ENCODE measurements around the gene ITGA3.

ITGA3 gene

DNA sequence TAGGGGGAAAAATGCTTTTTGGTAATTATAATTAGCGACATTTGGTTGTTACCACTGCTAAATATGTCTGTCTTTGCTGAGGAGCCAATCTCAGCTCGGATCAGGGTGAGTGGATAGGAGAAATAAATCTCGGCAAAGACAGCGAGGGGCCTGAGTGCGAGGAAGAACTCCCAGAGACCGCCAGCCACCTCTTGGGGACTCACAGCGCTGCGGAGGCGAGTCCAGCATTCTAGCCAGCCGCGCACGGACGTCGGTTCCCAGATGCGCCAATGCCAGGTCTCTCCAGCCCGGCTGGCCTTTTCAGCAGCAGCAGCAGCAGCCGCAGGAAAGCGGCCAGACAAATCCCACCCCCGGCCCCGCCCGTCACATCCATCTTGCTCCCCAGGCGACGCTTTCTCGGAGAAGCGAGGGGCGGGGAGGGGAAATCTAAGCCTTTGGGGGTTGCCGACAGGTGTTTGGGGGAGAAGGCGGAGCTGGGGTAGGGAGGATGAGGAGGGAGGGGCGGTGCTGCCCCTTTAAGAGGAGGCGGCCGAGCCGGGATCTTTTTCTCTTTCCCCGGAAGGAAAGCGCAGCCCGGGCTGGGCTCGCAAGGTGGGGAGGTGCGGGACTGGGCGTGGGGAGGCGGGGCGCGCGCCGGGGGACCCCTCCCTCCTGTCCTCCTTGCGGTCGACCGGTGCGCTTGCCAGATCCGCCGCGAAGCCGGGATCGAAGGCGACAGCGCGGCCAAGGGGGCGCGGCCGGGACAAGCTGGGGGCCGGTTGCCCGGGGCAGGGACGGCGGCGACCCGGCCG, at the start of gene ITGA3:
Gene ITGA3, plus strand, starts transcription at position 685 of the 791 bp plus-strand sequence. CDS start 330 bp downstream, outside the sequence.
- DNase-seq (ENCODE audit: low read depth) = peak; percentile 65

DNA sequence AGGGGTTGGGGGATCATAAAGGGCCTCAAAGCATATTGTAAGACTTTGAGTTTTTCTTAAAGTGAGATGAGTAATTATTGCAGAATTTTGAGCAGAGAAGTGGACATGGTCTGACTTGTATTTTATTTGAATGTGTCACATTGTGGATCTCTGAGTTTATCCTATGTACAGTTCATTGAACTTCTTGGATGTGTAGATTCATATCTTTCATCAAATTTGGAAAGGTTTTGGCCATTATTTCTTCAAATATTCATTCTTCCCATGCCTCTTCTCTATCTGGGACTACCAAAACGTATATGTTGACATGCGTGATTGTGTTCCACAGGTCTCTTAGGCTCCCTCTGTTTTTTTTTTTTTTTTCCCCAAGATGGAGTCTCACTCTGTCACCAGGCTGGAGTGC, 46.6 kb upstream of the ITGA3 start:
- DNase-seq (ENCODE audit: low read depth) = no peak

DNA sequence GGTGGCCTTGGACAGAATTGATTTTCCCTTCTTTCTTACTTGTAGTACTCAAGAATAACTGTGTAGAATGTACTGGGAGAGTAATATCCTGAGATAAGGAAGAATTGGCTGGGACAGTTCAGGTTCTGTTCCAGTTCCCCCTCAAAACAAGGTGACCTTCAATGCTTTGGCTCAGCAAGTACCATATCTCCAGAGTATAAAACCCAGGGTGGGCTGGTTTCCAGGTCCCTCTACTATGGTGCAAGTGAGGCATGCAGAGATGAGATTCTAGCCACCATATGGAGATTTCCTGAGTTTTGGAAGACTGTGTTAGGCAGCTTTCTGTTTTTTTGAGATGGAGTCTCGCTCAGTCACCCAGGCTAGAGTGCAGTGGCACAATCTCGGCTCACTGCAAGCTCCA, 42.8 kb upstream of the ITGA3 start:
- no peak for DNase-seq (ENCODE audit: low read depth)

DNA sequence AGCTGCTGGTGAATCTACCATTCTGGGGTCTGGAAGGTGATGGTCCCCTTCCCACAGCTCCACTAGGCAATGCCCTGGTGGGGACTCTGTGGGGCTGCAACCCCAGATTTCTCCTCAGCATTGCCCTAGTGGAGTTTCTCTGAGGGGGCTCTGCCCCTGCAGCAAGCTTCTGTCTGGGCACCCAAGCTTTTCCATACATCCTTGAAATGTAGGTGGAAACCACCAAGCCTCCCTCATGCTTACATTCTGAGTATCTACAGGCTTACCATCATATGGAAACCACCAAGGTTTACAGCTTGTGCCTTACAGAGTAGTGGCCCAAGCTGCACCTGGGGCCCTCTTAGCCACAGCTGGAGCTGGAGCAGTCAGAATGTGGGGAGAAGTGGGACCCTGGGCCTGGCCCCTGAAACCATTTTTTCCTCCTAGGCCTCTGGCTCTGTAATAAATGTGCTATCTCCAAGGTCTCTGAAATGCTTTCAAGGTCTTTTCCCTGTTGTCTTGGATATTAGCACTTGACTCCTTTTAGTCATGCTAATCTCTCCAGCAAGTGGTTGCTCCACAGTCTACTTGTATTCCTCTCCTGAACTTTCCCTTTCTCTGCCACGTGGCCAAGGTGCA, 41.3 kb upstream of the ITGA3 start:
- no peak for DNase-seq (ENCODE audit: low read depth)

DNA sequence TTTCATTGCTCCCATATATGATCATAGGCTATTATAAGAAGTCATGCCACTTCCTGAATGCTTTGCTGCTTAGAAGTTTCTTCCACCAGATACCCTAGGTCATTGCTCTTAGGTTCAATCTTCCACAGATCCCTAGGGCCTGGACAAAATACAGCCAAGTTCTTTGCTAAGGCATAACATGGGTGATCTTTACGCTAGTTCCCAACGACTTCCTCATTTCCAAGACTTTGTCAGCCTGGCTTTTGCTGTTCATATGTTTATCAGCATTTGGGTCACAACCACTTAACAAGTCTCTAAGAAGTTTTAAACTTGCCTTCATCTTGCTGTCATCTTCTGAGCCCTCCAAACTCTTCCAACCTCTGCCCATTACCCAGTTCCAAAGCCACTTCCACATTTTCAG, 40.8 kb upstream of the ITGA3 start:
- no peak for DNase-seq (ENCODE audit: low read depth)

DNA sequence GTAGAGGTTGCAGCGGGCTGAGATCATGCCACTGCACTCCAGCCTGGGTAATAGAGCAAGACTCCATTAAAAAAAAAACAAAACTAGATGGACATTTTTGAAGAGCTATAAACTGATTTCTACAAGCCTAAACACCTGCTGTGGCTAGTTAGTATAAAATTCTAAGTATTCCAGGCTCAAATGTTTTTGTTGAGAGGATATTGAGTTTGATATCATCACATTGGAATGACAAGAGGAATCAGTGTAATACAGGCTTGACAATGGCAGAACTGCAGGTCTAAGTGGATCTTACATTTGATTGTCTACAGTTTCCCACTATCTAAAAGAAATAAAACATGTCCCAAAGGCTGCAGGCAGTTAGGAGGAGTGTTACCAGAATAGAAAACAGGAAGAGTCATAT, 37.0 kb upstream of the ITGA3 start:
- DNase-seq (ENCODE audit: low read depth) = no peak

DNA sequence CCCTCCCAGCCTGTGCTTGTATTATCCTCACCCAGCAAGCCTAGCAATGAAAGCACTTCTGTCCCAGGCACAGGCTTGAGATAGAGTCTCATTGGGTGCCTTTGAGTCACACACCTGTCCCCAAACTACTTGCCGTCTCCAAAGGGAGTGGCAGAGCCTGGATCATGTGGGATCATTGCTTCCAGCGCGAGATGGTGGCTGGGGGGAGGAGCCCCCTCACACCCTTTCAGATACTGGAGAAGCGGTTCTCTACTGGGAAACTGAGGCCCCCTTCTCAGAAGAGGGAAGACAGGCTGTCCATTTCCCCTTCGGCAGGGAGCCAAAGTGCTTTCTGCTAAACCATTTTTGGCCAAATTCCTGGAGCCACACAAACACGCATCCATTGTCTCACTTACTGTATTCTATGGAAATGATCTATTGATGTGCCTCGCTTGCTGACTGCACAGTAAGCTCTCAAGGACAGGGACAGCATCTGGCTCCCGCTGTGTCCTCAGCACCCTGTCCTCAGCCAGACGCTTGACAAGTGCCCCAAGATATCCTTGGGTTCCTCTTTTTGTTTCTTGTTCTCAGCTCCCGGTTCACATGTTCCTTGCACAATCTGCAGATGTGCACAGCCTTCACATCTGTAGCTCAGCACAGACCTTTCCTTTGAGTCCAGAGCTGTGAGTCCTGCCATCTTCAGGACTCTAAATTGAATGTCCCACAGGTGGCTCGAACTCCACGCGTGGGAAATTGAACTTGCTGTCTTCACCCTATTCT, 34.9 kb upstream of the ITGA3 start:
- DNase-seq (ENCODE audit: low read depth) = no peak

DNA sequence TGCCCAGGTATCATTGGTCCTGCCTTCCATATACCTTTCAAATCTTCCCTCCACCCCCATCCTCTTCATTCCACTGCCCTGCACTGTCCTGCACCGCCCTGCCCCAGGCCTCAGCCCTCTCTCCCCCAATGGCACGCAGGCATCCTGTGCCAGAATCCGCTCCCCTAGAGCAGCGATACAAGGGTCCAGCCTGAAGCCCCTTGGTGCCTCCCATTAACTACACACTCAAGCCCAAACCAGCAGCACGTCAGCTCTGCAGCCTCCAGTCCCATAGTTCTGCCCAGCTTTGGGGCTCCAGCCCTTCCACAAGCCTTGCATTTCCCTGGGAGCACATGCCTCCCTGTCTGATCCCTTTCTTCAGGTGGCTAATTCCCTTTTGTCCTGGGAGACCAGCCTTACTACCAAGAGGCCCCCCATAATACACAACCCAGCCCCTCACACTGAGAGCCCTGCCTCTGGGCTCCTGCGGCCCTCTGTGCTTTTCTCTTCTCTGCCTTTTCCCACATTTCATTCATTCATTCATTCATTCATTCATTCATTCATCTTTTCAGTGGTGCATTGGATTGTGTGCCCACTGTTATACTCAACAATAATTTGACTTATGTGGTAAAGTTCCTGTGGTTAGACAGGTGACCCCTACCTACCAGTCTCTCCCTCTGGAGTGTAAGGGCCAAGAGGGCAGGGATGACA, 34.1 kb upstream of the ITGA3 start:
- DNase-seq (ENCODE audit: low read depth) = no peak

DNA sequence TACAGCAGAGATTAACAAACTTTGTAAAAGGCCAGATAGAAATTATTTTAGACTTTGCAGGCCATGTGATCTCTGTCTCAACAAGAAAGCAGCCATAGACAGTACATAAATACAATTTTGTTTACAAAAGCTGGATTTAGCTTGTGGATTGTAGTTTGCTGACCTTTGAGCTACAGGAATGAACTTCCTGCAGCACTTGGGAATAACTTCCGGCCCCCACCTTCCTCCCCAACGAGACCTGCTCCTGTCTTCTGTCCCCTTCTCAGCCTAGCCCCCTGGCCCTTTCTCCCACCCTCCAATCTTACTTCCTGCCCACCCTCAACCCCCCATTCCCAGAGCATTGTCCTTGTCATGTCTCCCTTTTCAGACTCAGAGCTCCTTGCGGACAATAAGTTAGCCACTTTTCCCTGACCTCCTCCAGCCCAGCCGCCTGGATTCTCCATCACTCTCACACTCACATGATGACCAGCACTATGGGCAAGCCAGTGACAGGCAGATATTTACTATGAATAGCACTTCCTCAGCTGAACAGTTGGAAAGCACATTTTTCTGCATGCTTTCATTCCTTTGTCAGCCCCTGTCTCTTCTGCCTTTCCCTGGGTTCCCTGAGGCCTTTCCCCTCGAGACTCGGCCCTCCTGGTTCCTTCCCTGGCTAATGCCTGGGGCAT, 33.3 kb upstream of the ITGA3 start:
- DNase-seq (ENCODE audit: low read depth) = no peak

DNA sequence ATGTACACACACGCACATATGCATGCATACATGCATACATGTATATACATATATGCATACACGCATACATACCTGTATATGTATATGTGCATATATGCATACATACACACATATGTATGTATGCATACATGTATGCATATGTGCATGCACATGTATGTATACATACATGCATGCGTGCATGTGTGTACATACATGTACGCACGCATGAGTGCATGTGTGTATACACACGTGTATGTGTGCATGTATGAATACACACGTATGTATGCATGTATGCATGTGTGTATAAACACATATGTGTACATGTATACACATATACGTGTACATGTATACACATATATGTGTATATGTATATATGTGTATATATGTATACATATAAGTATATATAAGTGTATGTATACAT, 32.4 kb upstream of the ITGA3 start:
- no peak for DNase-seq (ENCODE audit: low read depth)

DNA sequence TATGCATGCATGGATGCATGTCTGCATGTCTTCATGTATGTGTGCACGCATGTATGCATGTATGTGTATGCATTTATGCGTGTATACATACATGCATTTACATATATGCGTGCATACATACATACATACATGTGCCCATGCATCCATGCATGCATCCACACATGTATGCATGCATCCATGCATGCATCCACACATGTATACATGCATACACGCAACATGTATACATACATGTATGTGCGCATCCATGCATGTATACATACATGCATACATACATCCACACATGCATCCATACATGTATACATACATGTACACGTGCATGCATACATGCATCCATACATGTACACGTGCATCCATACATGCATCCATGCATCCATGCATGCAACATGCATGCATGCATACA, 31.1 kb upstream of the ITGA3 start:
- no peak for DNase-seq (ENCODE audit: low read depth)

DNA sequence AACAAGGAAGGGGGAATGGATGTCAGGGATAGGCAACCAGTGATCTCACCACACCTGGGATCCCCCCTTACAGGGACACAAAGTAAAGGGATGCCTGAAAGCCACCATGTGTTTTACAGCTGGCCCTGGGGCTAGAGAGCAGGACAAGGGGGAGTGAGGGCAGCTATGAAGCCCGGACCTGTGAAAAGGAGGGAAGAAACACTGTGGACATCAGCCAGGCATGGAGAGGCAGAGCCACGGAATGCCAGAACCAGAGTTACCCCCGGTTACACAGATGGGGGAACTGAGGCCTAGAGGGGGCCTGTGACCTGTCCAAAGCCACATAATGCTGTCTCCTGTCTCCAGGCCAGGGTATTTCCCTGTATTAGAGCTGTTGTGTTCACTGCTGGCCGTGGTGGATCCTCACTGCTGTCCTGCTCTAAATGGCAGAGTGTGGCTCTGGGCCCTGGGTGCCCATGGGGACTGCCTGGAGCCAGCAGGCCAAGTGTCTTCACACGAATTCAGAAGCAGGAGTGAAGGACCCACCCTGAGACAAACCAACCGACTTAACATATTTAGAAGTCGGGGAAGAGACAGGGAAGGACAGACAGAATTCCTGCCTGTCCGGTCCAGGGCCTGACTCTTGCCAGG, 29.7 kb upstream of the ITGA3 start:
- no peak for DNase-seq (ENCODE audit: low read depth)

DNA sequence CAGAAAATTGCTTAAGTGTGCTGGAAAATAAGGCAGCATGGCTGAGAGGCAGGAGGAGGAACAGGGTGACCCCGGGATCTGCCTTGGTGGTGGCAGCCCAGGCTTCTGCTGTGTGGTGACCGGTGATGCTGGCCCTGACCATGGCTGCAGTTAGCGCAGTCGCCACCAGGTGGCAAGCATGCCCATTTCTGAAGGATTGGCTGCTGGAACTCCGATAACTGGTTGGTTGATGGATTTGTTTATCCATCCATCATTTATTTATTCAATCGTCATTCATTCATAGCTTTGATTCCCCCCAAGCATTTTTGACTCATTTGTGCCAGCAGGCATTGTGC, 29.1 kb upstream of the ITGA3 start:
- DNase-seq (ENCODE audit: low read depth) = peak; percentile 65

DNA sequence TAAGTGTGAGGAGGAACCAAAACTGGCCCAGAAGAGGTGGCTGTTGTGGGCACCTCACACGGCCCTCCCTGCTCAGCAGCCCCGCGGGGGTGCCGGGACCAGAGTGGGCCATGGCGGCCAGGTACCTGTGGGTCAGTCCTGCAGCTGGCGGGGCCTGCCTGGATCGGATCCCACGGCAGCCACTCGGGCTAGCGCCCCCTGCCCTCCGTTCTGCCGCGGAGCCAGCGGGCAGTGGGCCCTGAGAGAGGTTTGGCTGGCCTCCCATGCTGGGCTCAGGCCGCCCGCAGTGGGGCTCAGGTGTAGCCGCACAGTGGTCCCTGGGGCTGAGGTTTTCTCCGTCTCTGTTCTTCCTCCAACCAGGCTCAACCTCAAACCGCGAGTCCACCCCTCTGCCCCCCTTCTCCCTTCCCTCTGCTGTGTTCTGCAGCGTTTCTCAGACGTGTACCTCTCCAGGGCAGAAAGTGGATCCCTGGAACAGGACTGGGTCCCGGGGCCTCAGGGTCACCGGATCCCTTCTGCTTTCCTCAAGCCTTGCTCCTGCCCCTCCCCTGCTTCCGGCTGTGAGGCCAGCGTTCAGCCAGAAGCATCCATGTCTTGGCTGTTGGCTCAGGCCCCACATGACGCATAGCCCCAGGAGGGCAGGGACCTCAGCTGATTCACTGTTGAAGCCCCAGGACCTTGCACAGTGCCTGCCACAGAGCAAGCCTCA, 28.6 kb upstream of the ITGA3 start:
- peak; percentile 87 for DNase-seq (ENCODE audit: low read depth)

DNA sequence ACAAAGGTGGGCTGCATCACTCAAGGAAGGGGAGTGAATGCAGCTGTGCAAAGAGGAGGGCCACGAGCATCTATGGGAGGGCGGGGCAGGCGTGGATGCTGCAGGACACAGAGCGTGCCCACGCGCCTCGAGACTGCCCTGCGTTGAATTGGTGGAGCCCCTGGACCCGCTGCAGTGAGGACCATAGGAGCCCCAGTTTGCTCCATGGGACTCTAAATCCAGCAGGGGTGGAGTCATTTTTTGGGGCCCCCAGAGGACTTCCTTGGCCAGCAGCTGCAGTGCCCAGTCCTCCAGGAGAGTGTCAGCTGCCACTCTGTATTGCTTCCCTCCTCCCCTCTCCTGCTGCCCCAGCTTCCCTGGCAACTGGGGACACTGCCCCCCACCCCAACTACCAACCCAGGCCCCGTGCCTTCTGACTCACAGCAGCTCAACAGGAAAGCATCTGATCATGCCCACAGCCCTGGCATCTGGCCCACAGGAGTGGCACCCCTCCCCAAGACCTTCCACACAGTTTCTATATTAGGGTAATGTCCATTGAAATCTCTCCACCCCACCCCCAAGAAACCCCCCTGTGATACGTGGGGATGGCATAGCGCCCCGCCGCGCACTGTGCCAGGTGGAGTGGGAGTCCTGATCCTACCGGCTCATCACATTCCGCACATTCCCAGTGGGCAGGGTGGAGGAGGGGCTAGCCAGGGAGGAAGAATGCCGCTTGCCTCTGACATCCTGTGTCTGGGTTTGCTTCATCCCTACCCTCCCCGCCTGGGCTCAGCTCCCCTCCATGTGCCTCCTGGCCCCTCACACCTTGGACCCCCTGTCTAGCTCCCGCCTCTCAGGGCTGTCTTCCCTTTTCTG, 27.8 kb upstream of the ITGA3 start:
- peak; percentile 47 for DNase-seq (ENCODE audit: low read depth)

DNA sequence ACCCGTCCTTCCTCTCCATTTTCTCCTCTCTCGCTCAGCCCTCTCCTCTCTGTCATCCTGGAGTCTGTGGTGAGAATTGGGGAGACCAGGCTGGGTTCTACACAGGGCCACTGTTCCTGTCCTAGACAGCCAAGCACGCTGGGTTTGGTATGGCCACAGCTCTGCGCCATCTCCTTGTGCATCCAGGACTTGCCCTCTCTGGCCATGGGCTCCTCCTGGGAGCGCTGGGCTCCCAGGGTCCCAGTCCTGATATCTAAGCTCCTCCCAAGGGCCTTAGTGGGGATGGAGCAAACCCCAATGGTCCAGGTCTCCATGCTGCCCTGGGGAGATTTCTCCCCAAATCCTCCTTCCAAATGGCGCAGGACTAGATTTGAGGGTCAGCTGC, 27.2 kb upstream of the ITGA3 start:
- DNase-seq (ENCODE audit: low read depth) = no peak

DNA sequence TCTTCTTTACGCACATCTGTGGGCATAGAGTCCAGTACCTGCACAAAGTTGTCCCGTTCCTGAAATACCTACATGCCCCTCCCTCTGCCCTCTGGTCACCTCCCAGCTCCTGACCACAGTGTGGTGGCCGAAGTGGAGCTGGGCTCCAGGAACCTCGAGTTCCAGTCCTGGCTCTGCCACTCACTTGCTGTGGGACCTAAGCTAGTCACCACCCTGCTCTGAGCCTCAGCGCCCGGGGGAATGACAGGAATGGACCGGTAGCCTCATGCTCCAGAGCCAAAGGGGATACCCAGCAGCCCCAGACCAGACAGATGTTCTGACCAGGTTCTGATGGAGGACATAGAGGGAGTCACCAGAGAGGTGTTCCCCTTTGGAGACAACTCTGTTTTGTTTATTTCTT, 26.7 kb upstream of the ITGA3 start:
- DNase-seq (ENCODE audit: low read depth) = no peak

DNA sequence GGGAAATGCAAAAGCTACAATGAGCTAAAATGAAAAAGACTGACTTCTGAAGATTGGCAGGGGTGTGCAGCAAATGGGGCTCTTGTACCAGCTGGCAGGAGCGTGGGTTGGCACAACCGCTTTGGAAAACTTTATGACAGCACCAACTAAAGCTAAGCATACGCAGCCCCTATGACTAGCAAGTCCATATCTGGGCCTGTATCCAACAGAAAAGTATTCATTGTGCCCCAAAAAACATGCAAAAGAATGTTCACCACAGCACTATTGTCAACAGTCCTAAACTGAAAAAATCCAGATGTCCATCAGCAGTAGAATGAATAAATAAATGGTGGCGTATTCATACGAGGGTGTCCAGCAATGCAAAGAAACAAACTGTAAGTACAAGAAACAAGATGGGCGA, 22.6 kb upstream of the ITGA3 start:
- DNase-seq (ENCODE audit: low read depth) = no peak

DNA sequence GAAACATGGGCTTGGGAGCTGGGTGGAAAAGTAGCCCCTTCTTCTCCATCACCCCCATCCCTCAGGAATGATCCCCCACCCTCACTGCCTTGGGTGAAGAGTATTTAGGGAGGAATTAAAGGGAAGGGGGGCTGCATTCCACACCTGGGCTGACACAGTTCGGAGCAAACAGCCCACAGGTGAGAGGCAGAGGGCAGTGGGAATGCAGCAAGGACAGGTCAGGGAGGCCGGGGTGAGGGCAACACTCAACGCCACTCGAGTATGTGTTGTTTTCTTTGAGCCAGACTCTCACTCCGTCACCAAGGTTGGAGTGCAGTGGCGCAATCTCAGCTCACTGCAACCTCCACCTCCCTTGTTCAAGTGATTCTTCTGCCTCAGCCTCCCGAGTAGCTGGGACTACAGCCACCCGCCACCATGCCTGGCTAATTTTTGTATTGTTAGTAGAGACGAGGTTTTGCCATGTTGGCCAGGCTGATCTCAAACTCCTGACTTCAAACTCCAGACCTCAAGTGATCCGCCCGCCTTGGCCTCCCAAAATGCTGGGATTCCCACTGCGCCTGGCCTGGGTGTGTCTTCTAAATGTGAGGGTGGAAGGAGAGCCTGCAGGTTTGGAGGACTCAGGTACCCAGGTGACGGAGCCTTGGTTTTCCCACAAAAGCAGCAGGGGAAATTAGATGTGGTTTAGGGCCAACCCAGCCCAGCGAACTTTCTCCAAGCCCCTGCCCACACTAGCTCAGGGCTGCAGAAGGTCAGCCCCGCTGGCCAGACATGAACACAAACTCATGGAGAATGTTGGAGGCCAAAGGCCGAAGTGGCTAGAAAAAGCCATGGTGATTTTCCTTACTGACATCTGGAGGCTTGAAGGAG, 21.2 kb upstream of the ITGA3 start:
- no peak for DNase-seq (ENCODE audit: low read depth)
